CD4-positive, alpha-beta T cell treated with Interleukin-6 for 4 hours (primary cell): ENCODE measurements around the gene ZNF282.
"Not testable (repeated sequence)": the region's sequence is repeated elsewhere in the genome, so short reads cannot be mapped to it uniquely, and the experiment has no call there.

Experiments used
- DNase-seq: peaks from one replicate; pipeline ENCODE4 v3.0.0-alpha.2; 2020; ENCODE audit warnings: mixed read lengths

The ZNF282 gene

DNA sequence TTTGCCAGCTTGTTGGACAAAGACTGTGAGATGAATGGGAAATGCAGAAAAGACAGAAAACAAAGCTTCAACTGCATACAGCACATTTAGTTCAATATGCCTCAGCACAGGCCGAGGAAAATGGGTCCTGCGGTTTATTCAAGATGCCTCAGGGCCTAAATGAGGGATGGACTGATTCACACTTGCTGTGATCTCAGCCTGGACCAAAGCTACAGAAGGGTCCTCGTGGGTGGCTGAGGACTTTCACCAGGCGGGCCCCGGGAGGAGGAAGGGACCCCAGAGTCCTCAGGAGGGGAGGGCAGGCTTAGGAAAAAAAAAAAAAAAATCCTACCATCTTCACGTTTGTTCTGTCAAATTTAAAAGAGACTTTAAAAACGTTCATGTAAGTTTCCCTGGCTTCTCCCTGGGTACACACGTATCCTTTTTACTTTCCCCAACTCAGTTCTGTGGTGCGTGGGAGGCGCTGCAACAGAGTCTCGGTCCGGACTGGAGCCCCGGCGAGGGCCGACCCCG is 66.0 kb downstream of the ZNF282 start:
- no peak for DNase-seq

- DNase-seq, result peak; percentile 92
Measured at GRCh38 chr7:149261829-149262617, 66.7 kb downstream of the ZNF282 start, which contains the start of gene ZNF783. ZNF783 (plus strand) TSS chr7:149262196; CDS start chr7:149262334, 138 bp downstream.

- no peak for DNase-seq
Measured at GRCh38 chr7:149266451-149266850, 71.1 kb downstream of the ZNF282 start.

- no peak for DNase-seq
Measured at GRCh38 chr7:149267733-149268132, 72.4 kb downstream of the ZNF282 start.

DNA sequence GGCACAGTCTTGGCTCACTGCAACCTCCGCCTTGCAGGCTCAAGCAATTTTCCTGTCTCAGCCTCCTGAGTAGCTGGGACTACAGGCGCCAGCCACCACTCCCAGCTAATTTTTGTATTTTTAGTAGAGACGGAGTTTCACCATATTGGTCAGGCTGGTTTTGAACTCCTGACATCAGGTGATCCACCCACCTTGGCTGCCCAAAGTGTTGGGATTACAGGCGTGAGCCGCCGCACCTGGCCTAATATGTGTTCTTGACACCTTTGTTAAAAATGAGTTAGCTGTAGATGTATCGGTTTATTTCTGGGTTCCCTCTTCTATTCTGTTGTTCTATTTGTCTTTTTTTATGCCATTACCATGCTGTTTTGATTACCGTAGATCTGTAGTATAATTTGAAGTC is 79.1 kb downstream of the ZNF282 start:
- not testable (repeated sequence) for DNase-seq
